HEK293T (cell line): Measurements from ENCODE around the gene B4GALT2.

Experiments
- CTCF ChIA-PET: fragments of 350-600 bp; formaldehyde crosslinking; extraction: SDS; loops from one replicate; lab custom pipeline; 2021; ENCODE audit warnings: antibody characterized with exemption, inconsistent platforms; lab: Yijun Ruan, JAX
- POLR2A ChIA-PET: fragments of 350-600 bp; formaldehyde crosslinking; extraction: SDS; loops from one replicate; lab custom pipeline; 2020; ENCODE audit warnings: antibody characterized with exemption, inconsistent platforms; lab: Yijun Ruan, JAX
- DNase-seq: peaks from one replicate; pipeline ENCODE4 v3.0.0; 2012; ENCODE audit warnings: mixed read lengths; ENCODE audit errors: extremely low spot score
- ARNT ChIP-seq: fragments of 450-650 bp; IDR thresholded peaks from 2 replicates; pipeline ENCODE4 v1.6.1; 2017; ENCODE audit warnings: mild to moderate bottlenecking
- BHLHE40 ChIP-seq: fragments of 450-650 bp; IDR thresholded peaks from 2 replicates; pipeline ENCODE4 v1.6.1; 2016; ENCODE audit warnings: mild to moderate bottlenecking, moderate library complexity, borderline replicate concordance
- CTBP1 ChIP-seq: fragments of 450-650 bp; IDR thresholded peaks from 2 replicates; pipeline ENCODE4 v1.6.1; 2016; ENCODE audit warnings: borderline replicate concordance
- ELF4 ChIP-seq: fragments of 450-650 bp; IDR thresholded peaks from 2 replicates; pipeline ENCODE4 v1.6.1; 2017; ENCODE audit warnings: antibody characterized with exemption
- FOXA1 ChIP-seq: fragments of 450-650 bp; IDR thresholded peaks from 2 replicates; pipeline ENCODE4 v1.6.1; 2016; ENCODE audit warnings: mild to moderate bottlenecking
- FOXK2 ChIP-seq: fragments of 450-650 bp; IDR thresholded peaks from 2 replicates; pipeline ENCODE4 v1.6.1; 2016; ENCODE audit warnings: mild to moderate bottlenecking
- FOXM1 ChIP-seq: fragments of 450-650 bp; IDR thresholded peaks from 2 replicates; pipeline ENCODE4 v1.6.1; 2017; ENCODE audit warnings: mild to moderate bottlenecking, borderline replicate concordance
- HDGF ChIP-seq: fragments of 450-650 bp; IDR thresholded peaks from 2 replicates; pipeline ENCODE4 v1.6.1; 2017; ENCODE audit warnings: antibody characterized with exemption, borderline replicate concordance
- L3MBTL2 ChIP-seq: fragments of 450-650 bp; conservative IDR thresholded peaks from 2 replicates; pipeline ENCODE4 v1.6.1; 2016; ENCODE audit warnings: mild to moderate bottlenecking
- LEF1 ChIP-seq: fragments of 450-650 bp; IDR thresholded peaks from 2 replicates; pipeline ENCODE4 v1.6.1; 2017; ENCODE audit warnings: mild to moderate bottlenecking, borderline replicate concordance
- NFRKB ChIP-seq: fragments of 450-650 bp; IDR thresholded peaks from 2 replicates; pipeline ENCODE4 v1.6.1; 2016; ENCODE audit warnings: mild to moderate bottlenecking, moderate library complexity
- PKNOX1 ChIP-seq: fragments of 450-650 bp; IDR thresholded peaks from 2 replicates; pipeline ENCODE4 v1.6.1; 2016
- SP1 ChIP-seq: fragments of 450-650 bp; IDR thresholded peaks from 2 replicates; pipeline ENCODE4 v1.6.1; 2017
- SUZ12 ChIP-seq: fragments of 450-650 bp; IDR thresholded peaks from 2 replicates; pipeline ENCODE4 v1.6.1; 2016; ENCODE audit warnings: mild to moderate bottlenecking
- TARDBP ChIP-seq: fragments of 450-650 bp; IDR thresholded peaks from 2 replicates; pipeline ENCODE4 v1.6.1; 2016
- ZNF384 ChIP-seq: fragments of 450-650 bp; IDR thresholded peaks from 2 replicates; pipeline ENCODE4 v1.6.1; 2016

B4GALT2 gene

DNA sequence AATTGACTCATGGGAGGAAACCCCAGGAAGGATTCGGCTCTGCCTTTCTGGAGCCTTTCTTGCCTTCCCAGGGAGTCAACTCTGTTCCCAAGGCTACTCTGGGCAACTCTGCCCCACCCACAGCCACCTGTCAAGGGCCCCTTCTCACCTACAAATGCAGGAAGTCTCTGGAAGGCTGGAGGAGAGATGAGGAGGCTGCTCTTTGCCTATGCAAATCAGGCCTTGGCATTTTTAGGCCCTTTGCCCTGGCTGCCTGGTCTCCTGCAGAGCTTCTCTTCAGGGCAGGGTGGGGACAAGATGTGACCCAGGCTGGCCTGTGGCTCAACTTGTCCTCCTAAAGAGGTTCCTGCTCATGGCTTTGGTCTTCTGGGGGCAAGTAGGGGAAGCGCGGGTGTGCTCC lies 46.8 kb downstream of the B4GALT2 start:
- ChIA-PET CTCF (no interaction called here), POLR2A (no interaction called here)
- DNase-seq = no peak
- TF ChIP-seq BHLHE40 (no peak), ZNF384 (no peak), LEF1 (no peak), L3MBTL2 (no peak), FOXK2 (no peak), FOXM1 (no peak), NFRKB (no peak), FOXA1 (no peak), ELF4 (no peak), SP1 (no peak), ARNT (no peak), SUZ12 (no peak), PKNOX1 (no peak), TARDBP (no peak), HDGF (no peak), CTBP1 (no peak)

GRCh38 chr1:44027320-44027719 lies 48.3 kb downstream of the B4GALT2 start:
- POLR2A ChIA-PET = no interaction called here
- CTCF ChIA-PET = interaction anchor here (0.7 to 1.0 kb wide), 2 partner anchors 9 to 21 kb away, joined by 3 to 4 read pairs; no protein-coding TSS in a partner anchor
- DNase-seq = no peak
- no peak for TF ChIP-seq ZNF384
- no peak for TF ChIP-seq BHLHE40
- no peak for TF ChIP-seq SP1
- no peak for TF ChIP-seq CTBP1
- TF ChIP-seq HDGF = no peak
- no peak for TF ChIP-seq L3MBTL2
- TF ChIP-seq TARDBP = no peak
- TF ChIP-seq FOXK2 = no peak
- TF ChIP-seq NFRKB = no peak

DNA sequence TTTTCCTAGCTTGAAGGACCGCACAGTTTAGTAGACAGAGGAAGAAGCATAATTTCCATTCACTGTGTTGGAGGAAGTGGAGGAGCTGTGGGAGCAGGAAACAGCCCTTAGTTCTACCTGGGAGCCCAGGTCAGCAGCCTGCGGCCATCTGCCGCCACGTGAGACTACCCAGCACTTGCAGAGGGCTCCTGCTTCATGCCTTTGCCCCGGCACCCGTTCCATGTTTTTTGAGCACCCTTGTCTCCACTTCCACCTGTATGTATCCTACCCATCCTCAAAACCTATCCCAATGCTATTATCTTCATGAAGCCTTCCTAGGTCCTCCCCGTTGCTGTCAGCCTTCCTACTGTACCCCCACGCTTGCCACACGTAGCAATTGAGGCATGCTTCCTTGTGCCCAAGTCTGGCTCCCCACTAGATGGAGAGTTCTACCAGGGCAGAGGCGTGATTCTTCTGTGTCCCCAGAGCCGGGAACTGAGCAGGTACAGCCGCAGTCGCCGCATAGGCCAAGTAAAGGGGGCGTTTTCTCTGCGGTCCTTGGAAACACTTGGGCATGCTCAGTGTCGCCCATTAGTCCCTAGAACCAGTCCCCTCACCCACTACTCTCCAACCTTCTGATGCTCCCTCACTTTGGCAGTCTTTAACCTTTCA lies 50.4 kb downstream of the B4GALT2 start:
- ChIA-PET CTCF (no interaction called here), POLR2A (interaction anchor here (1.0 to 2.3 kb wide), 2 partner anchors 9 to 26 kb away, joined by 3 to 11 read pairs; no protein-coding TSS in a partner anchor)
- TF ChIP-seq LEF1 = no peak
- TF ChIP-seq ARNT = no peak
- no peak for TF ChIP-seq SP1
- no peak for TF ChIP-seq BHLHE40
- no peak for TF ChIP-seq L3MBTL2
- TF ChIP-seq FOXA1 = no peak
- TF ChIP-seq PKNOX1 = no peak
- TF ChIP-seq HDGF = no peak
- TF ChIP-seq FOXK2 = no peak
- no peak for TF ChIP-seq TARDBP
- TF ChIP-seq SUZ12 = no peak
- DNase-seq = peak; percentile 56

- POLR2A ChIA-PET = interaction anchor here (0.6 to 2.4 kb wide), 6 partner anchors 9 to 55 kb away, joined by 3 to 11 read pairs (median 6); no protein-coding TSS in a partner anchor
- TF ChIP-seq PKNOX1 (peak; percentile 53), ZNF384 (no peak)
- peak; percentile 89 for DNase-seq
- CTCF ChIA-PET = interaction anchor here (2.2 kb wide), 1 partner anchor 18 kb away, joined by 8 read pairs; no protein-coding TSS in a partner anchor
Measured at GRCh38 chr1:44029911-44030604, 51.0 kb downstream of the B4GALT2 start.

DNA sequence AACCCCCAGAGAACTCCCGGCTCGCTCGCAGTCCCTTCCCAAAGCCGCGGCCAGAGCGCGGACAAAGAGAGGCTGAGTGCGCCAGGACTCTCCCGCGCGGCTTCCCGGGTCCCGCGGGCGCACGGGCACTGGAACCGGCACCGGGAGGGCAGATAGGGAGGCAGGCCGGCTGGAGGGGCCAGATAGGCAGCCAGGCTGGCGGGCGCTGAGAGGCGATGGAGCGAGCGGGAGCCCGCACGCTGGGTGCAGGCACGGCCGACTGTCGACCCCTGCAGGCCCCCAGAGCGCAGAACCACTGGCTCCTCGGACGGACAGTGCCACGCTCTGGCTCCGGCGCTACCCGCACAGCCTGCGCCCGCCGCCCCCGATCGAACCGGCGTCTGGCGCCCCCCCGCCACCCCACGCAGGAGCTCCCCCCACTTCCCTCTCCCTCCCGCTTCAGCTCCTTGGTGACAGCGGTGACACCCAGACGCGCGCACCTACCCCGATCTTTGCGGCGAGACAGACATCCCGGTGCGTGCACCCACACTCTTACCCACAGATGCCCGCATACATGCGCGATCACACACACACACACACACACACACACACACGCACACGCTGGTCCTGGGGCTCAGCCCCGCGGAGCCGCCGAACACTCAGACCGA lies 51.7 kb downstream of the B4GALT2 start:
- ChIA-PET POLR2A (interaction anchor here (0.6 to 2.4 kb wide), 7 partner anchors 10 to 55 kb away, joined by 3 to 11 read pairs (median 5); no protein-coding TSS in a partner anchor), CTCF (interaction anchor here (2.2 kb wide), 1 partner anchor 17 kb away, joined by 8 read pairs; no protein-coding TSS in a partner anchor)
- peak; percentile 60 for DNase-seq
- peak; percentile 62; the same call in 1 of the 2 replicates for TF ChIP-seq TARDBP
- no peak for TF ChIP-seq FOXA1
